AG04450 (cell line): ENCODE data around the gene RFXAP. TPM values are rescaled to one million over a fixed set of nuclear protein-coding genes. Genes with fewer than 3 reads are reported as not detected.

Experiments used
- CTCF ChIA-PET: fragments of 300-600, 350-600 bp; formaldehyde crosslinking; extraction: SDS; loops from one replicate; lab custom pipeline; 2022; ENCODE audit warnings: antibody characterized with exemption, inconsistent platforms; lab: Charles Lee
- POLR2A ChIA-PET: fragments of 350-600 bp; formaldehyde crosslinking; extraction: SDS; loops from one replicate; lab custom pipeline; 2021; ENCODE audit warnings: antibody characterized with exemption, inconsistent platforms; lab: Yijun Ruan, JAX
- DNase-seq: peaks from one replicate; pipeline ENCODE4 v3.0.0-alpha.2; 2011; ENCODE audit warnings: low read depth, low spot score
- H3K27ac ChIP-seq: one replicate; pipeline ENCODE4 v1.5.1; 2012; ENCODE audit warnings: low read depth, low read length, control low read depth
- H3K27me3 ChIP-seq: one replicate; pipeline ENCODE4 v1.6.0; 2012; ENCODE audit warnings: low read length; ENCODE audit not compliant: control insufficient read depth, insufficient read depth
- H3K4me3 ChIP-seq: 2 replicates; pipeline ENCODE4 v1.5.1; 2011; ENCODE audit warnings: mild to moderate bottlenecking, low read depth, low read length, control low read depth
- H3K9me3 ChIP-seq: 2 replicates; pipeline ENCODE4 v1.5.1; 2012; ENCODE audit warnings: low read length; ENCODE audit not compliant: control insufficient read depth, insufficient read depth
- polyA plus RNA-seq: library from polyadenylated mRNA; depleted of rRNA; stranded (reverse); fragments of >200 nt; gene quantifications from 2 replicates; pipeline ENCODE4 v1.2.3, GENCODE V29; 2011
- TF ChIP-seq, protein P1 (sequence below): IDR thresholded peaks from 2 replicates; pipeline ENCODE4 v1.5.1; 2011; ENCODE audit warnings: low read depth, low read length, control low read depth, inconsistent platforms

RFXAP gene
- polyA plus RNA-seq, 1 experiment, result 4.0 TPM

DNA sequence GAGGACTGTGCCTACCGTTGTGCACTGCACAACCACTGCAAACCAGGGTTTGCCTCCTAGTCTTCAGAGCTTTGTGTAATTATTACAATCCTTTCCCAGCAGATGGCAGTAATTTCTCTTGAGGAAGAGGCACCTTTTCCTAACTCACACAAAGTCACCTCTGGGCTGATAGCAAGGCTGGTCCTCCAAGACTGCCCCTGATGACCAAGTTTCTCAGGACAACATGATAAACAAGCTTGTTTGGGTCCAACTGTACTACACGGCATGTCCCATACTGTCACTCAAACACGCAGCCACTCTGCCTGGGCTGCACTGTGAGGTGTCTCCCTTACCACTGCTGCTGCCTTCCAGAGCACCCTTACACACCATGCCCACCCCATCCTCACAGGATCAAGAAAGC is 39.3 kb downstream of the RFXAP start:
- Histone ChIP-seq H3K27ac (no peak overlapping the region), H3K4me3 (no peak overlapping the region), H3K9me3 (no peaks in the 10 kb centered on the region), H3K27me3 (no peaks in the 10 kb centered on the region)
- TF ChIP-seq, protein P1, sequence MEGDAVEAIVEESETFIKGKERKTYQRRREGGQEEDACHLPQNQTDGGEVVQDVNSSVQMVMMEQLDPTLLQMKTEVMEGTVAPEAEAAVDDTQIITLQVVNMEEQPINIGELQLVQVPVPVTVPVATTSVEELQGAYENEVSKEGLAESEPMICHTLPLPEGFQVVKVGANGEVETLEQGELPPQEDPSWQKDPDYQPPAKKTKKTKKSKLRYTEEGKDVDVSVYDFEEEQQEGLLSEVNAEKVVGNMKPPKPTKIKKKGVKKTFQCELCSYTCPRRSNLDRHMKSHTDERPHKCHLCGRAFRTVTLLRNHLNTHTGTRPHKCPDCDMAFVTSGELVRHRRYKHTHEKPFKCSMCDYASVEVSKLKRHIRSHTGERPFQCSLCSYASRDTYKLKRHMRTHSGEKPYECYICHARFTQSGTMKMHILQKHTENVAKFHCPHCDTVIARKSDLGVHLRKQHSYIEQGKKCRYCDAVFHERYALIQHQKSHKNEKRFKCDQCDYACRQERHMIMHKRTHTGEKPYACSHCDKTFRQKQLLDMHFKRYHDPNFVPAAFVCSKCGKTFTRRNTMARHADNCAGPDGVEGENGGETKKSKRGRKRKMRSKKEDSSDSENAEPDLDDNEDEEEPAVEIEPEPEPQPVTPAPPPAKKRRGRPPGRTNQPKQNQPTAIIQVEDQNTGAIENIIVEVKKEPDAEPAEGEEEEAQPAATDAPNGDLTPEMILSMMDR, result peak; percentile 66
- ChIA-PET CTCF (interaction anchor here (0.5 to 17.8 kb wide), 54 partner anchors 10 to 742 kb away, joined by 3 to 432 read pairs (median 5); partner anchors contain the start of genes ALG5 and EXOSC8), POLR2A (interaction anchor here (0.6 to 1.0 kb wide), 2 partner anchors 92 to 123 kb away, joined by 4 read pairs; no protein-coding TSS in a partner anchor)
- DNase-seq, result peak; percentile 15

GRCh38 chr13:36859259-36859658 is 40.2 kb downstream of the RFXAP start:
- no peak for DNase-seq
- no peaks in the 10 kb centered on the region for H3K27me3 ChIP-seq
- no peak overlapping the region for H3K4me3 ChIP-seq
- TF ChIP-seq, protein P1, result no peak
- CTCF ChIA-PET, result interaction anchor here (0.7 to 17.8 kb wide), 34 partner anchors 9 to 555 kb away, joined by 3 to 432 read pairs (median 6); no protein-coding TSS in a partner anchor
- POLR2A ChIA-PET, result interaction anchor here (0.5 kb wide), 1 partner anchor 117 kb away, joined by 3 read pairs; no protein-coding TSS in a partner anchor
- no peaks in the 10 kb centered on the region for H3K9me3 ChIP-seq
- no peak overlapping the region for H3K27ac ChIP-seq

GRCh38 chr13:36862002-36862685 is 43.1 kb downstream of the RFXAP start:
- CTCF ChIA-PET, result interaction anchor here (17.8 kb wide), 1 partner anchor 119 kb away, joined by 432 read pairs; no protein-coding TSS in a partner anchor
- TF ChIP-seq, protein P1, result no peak
- Histone ChIP-seq H3K27me3 (no peaks in the 10 kb centered on the region), H3K27ac (no peak overlapping the region), H3K4me3 (no peak overlapping the region), H3K9me3 (no peaks in the 10 kb centered on the region)
- POLR2A ChIA-PET, result no interaction called here
- DNase-seq, result no peak

GRCh38 chr13:36862722-36863121 is 43.7 kb downstream of the RFXAP start:
- TF ChIP-seq, protein P1, result no peak
- no peak for DNase-seq
- CTCF ChIA-PET, result interaction anchor here (17.8 kb wide), 1 partner anchor 119 kb away, joined by 432 read pairs; no protein-coding TSS in a partner anchor
- no peak overlapping the region for H3K27ac ChIP-seq
- H3K4me3 ChIP-seq, result no peak overlapping the region
- POLR2A ChIA-PET, result no interaction called here
- no peaks in the 10 kb centered on the region for H3K27me3 ChIP-seq
- no peaks in the 10 kb centered on the region for H3K9me3 ChIP-seq

- TF ChIP-seq, protein P1, result no peak
- POLR2A ChIA-PET, result no interaction called here
- no peaks in the 10 kb centered on the region for H3K9me3 ChIP-seq
- CTCF ChIA-PET, result no interaction called here
- H3K4me3 ChIP-seq, result no peak overlapping the region
- H3K27me3 ChIP-seq, result no peaks in the 10 kb centered on the region
- DNase-seq, result no peak
- no peak overlapping the region for H3K27ac ChIP-seq
Measured at GRCh38 chr13:36865265-36865664, 46.2 kb downstream of the RFXAP start.
